ENCODE measurements around the gene ERBB4.
"Not testable (repeated sequence)": the region's sequence is repeated elsewhere in the genome, so short reads cannot be mapped to it uniquely, and the experiment has no call there.

ERBB4 gene

DNA sequence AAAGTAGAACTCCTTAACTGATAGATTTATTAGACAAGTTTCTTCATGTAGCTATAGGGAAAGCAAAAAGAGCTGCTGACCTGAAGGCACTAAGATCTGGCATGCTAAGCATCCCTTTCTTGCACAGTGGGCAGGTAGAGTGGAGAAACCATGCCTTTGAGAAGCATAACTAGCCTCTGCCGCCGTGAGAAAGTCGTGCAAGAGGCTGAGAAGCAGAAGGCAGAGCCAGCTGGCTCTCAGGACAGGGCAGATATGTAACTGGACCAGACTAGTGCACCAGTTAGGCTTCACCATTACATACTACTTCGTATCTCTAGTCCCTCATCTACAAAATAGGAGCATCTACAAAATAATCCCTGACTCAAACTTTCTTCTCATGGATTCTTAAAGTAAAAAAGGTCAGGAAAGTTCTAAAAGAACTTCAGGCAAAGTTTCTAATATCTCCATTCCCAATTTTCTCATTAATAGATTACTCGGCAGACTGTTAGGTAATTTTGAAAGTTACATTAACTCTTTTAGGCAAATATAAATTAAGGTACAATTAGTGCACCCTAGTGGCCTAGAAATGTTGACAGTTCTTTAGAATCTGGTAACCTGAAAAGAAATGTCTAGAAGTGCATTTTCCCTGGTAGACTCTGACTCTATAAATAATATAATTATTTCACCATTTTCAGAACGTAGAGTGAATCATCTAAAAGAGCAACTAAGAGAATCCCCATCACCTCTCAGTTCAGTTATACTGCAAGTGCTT, 10.3 kb downstream of the ERBB4 start:
- no peak for DNase-seq

DNA sequence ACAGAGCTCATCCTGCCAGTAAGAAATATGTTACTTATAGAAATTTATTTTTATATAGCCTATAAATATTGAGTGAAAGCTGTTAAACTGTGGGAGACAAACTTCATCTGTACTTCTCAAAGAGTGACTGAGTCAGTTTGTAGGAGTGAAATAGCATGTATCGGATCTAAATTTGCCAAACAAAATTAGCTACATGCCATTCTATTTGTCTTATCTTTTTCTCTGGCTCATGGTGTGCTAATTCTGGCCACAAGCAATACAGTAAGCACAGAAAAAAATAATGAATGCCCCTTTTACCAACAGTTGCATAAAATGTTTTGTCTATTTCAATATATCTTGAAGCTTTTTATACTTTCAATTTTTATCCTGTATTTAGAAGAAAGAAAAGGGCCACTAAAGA, 12.5 kb downstream of the ERBB4 start:
- no peak for DNase-seq

DNA sequence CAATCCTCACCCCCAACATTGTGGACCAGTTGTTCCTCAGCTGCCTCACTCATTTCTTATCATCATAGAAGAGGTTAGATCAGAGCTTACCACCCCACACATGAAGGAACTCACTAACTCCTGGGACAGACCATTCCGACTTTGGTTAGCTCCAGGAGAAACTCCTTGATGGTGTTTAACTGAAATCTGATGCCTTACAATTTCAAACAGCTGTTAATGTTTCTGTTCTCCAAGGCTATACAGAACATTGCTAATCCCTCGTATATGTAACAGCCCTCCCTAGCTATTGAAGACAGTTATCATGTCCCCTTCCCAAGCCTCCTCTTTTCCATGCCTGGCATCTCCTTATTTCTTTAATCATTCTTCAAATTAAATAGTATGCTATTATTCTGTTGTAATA, 14.8 kb downstream of the ERBB4 start:
- DNase-seq, result no peak

DNA sequence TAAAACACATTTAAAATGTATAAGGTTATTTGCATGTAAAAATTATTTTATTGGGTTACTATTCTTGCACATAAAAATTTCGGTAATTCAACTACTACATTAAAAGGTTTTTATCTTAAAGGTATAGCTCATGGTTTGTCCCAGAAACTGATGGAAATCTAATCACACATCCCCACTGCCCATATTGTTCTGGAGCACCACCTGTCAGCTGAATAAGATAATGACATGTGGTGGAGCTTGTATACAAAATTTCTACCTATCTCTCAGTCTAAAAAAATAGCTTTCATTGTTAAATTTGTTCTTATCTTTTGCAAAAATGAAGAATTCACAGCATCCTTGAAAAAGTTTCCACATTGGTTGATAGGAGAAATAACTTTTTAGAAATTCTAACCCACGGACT, 18.3 kb downstream of the ERBB4 start:
- DNase-seq, result no peak

DNA sequence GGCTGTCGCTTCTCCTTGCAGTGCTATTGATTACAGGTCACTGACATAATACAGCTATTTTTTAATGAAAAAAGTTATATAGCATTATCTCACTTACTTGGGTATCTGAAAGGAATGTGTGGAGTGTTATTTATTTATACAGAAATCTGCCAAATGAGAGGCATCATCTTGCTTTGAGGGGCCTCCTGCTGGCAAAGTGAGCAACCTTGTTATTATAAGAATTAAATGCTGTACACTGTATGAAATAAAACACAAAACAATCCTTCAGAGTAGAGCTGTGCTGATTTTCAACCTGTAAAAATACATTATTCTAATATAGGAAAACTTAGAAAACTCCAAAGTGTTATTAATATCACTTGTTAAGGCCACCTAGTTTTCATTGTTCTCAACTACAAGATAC, 20.9 kb downstream of the ERBB4 start:
- no peak for DNase-seq

DNA sequence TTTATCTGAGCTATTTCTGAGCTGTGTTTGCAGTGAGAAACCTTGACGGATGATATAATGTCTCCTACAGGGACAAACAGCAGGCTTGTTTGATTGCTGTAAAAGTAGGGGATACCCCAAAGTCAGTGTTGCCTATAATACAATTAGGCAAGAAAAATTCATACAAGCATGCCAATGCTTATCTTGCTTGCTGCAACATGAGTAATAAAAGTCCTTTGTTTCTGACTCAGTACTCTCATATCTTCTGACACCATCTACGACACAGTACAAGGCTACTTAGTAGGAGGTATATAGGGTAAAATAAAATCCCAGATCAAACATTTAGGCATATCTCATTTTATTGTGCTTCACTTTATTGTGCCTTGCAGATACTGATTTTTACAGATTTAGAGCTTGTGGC, 33.0 kb downstream of the ERBB4 start:
- DNase-seq, result peak in 1 of 5 donors; percentile 5

DNA sequence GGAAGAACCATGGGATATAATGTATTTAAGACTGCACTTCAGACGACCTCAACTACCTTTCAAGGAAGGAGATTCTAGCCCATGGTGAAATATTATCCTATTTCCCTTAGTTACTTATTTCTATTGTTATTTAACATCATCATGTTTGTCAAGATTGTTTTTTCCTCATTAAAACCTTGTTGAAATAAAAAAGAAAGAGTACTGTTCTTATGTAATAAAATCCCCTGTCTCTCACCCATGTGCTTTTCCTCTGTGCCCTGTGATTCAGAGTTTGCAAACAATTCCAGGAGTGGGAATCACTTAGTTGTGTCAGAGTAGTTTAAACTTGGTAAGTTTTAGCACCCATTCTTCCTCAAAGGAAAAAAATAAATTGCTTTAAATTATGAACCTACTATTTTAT, 43.6 kb downstream of the ERBB4 start:
- DNase-seq, result no peak

DNA sequence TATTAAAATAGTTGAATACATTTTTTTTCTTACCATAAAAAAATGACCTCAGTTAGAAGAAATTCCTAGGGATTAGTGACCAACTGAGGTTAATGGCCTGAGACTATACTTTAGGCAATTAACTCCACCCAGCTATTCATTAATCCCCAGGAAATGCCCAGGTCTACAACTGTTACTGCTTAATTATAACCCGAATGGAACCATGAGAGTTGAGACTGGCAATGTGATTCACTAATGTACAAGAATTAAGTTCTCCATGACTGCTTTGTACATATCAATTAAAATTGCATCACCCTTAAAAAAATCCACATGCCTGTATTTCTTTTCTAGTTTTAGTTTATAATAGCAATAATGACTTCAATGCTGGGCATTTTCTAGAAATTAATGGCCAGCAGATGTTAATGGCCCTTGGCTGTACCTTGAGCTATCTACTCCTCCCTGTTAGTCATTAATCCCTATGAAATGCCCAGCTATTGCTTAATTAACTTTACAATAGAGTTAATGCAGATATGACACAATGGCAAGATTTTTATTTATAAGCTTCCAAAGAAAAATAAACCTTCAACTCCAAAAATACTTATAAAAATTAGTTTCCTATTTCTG, 44.1 kb downstream of the ERBB4 start:
- DNase-seq, result no peak

DNA sequence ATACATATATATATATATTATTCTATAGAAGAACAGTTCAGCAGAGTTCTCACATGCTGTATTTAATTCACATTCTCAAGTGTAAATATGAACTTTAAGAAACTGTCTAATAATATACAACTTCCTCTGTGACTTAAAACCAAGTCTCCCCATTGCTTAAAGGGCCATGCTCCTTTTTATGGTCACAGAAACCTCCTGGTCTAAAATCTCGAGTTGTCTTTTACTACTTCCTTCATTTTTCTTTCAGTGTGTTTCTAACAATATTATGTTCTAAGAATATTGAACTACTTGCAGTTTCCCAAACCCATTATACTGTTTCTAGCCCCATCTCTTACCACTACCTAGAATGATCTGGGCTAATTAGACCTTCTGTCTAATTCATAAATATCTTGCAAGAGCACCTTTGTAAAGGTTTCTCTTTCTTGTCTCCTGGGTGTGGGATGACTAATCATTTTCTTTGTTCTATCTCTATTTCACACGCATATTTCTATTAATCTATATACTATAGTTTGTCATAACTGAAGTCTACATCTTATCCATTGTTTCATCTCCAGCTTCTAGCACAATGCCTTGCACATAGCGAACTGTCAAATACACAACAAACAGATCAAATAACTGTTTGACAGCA, 48.8 kb downstream of the ERBB4 start:
- no peak for DNase-seq

DNA sequence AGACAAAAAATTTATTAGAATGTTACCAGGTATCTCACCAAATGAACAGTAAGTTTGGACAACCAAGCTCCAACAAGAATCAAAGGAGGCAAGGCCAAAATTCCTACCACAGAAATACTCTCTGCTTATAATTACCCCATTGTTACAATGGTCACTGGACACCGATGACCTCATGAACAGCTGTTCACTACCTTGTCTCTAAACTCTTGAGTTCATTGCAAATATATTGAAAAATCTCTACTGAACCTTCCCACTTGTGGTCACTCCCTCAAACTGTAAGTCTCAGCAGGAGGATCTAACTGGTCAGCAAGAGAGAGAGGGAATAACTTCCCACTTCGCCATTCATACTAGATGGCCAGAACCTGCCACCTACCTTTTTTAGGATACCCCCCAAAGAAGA, 50.0 kb downstream of the ERBB4 start:
- no peak for DNase-seq

DNA sequence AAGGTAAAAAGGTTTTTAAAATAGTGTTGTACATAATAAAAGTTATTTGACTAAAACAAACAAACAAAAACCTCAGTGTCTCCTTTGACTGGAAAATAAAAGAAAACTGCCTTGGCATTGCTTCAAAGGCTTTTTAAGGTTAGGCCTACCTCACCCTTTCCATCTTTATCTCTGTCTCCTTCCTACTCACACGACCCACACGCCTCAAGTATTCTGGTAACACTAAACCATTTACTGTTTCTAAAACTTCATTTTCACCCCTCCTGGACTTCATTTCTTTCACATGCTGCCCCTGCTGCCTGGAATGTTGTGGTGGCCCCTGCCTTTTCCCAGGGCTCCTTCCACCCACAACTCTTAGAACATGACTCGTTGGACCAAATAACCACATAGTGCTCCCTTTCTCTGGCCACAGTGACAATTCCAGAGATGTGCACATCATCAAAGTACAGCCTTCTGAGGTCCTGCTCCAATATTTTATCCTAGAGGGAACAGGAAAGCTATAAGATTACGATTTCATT, 54.0 kb downstream of the ERBB4 start:
- no peak for DNase-seq

DNA sequence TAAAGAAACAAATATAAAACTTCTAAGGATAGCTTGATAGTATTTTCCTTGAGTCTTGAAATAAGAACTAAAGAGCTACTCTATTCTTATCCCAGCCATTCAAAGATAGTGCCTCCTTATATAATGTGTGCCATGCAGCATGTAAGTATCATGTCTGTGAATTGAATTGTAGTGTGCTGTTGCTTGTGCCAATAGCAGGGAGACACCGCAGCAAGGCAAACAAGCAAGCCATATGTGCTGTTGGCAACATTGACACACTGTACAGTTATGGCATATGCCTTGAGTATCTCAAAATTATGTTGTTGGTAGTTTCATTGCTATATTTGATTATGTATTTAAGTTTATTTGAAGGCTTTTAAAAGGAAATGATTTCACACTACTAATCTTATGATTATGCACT, 58.2 kb downstream of the ERBB4 start:
- no peak for DNase-seq

DNA sequence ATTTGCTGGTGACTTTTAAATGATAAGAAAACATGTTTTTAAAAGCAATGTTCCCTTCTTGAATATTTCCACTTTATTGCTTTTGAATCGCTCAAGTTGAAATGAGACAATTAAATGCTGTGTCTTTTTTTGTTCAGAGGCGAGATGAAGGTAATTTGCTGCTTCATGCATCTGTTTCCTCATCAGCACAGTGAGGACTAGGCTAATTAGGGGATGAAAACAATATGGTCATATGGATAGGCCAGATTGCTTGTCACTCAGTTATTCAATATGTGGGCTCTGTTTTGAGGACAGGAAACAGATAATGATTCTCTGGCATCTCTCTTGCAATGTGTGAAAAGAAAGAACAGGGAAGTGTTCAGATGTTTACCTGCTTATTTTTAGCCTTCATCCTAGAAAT, 61.0 kb downstream of the ERBB4 start:
- DNase-seq, result no peak

DNA sequence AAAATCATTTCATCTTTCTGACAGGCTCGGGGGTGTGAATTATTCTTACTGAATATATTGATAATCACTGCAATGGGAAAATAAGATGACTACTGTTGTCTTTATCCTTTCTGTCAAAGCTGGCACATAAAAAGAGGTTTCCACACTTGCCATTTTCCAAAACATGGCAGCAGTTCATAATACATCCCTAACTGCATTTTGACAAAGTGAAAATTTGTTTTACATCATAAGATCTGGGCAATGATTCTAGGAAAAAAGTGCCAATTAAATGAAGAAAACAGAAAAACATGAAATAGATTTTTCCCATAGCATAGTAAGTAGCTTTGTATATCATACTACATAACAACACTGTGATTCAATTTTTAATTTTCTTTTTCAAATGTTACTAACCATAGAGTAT, 65.4 kb downstream of the ERBB4 start:
- no peak for DNase-seq

DNA sequence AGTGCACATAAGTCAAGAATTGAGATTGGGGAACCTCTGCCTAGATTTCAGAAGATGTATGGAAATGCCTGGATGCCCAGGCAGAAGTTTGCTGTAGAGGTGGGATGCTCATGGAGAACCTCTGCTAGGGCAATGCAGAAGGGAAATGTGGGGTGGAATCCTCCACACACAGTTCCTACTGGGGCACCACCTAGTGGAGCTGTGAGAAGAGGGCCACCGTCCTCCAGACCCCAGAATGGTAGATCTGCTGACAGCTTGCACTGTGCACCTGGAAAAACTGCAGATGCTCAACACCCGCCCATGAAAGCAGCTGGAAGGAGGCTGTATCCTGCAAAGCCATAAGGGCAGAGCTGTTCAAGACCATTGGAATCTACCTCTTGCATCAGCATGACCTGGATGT, 71.1 kb downstream of the ERBB4 start:
- DNase-seq, result not testable (repeated sequence)

DNA sequence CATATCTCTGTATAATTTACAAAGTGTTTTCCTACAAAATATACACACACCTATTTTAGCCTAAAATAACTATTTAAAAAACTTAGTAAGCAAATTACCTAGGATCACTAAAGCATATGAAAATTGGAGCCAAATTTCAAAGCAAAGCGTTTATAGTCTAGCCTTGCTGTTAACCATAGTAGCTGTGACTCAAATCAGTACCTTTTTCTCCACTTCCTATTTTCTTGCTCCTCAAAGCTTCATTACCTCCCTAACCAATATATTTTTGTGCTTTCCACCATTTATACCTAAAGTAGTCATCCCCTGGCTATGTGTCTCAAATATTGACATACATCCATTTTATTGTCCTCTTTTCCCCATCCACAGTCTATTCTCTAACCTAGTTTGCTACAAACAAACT, 73.1 kb downstream of the ERBB4 start:
- DNase-seq, result no peak

DNA sequence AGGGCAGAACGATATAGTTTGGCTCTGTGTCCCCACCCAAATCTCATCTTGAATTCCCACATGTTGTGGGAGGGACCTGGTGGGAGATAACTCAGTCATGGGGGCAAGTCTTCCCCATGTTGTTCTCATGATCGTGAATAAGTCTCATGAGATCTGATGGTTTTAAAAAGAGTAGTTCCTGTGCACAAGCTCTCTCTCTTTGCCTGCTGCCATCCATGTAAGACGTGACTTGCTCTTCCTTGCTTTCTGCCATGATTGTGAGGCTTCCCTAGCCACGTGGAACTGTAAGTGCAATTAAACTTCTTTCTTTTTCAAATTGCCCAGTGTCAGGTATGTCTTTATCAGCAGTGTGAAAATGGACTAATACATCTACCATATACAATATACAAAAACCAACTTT, 76.9 kb downstream of the ERBB4 start:
- DNase-seq, result not testable (repeated sequence)

DNA sequence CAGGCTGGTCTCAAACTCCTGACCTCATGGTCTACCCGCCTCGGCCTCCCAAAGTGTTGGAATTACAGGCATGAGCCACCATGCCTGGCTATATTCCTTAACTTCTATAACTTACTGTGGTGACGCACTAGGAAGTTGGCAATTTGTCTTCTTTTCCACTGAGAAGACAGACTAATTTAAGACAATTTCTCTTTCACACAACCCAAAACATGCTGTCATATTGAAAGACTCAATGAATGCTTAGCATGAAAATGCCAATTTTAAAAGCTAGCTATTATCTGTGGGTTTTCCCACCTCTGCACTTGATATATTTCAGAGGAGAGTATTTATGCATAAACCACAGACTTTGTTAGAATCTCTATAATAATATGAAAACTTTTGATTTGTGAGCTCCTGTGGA, 84.5 kb downstream of the ERBB4 start:
- no peak for DNase-seq

DNA sequence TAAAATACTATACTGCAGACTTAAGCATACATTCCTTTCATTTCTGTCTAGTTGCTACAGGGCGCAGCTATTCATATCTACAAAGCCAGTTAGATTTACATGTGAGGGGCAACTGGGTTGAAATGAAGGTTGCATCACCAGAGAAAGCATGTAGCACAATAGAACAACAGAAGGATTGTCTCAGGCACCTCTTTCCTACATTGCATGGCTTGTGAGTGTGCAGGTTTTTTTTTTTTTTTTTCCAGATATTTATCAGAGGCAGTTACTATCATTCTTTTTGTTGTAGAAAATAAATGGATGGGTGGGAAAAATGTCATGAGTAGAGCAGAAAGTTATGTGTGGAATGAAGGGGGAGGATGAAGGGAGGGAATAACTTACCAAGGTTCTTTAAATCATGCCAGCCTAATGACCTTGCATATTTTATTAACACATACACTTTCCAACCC, 86.8 kb downstream of the ERBB4 start:
- DNase-seq, result no peak

DNA sequence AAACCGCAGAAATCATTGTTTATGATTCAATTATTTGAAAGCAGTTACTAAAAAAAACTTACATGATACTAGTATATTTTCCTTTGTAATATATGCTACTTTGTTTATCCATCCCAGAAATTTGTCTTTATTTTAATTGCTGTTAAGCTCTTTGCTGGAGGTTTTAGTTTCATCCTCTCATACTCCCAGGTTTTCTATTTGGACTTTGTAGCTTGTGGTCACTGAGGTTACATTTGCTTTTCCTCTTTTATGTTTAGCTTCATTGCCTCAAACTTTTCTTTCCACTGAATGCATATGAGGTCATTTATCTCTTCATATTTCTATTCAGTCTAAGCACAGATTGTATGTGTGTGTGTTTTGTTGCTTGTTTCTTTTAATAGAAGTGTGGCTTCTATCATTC, 89.9 kb downstream of the ERBB4 start:
- no peak for DNase-seq

DNA sequence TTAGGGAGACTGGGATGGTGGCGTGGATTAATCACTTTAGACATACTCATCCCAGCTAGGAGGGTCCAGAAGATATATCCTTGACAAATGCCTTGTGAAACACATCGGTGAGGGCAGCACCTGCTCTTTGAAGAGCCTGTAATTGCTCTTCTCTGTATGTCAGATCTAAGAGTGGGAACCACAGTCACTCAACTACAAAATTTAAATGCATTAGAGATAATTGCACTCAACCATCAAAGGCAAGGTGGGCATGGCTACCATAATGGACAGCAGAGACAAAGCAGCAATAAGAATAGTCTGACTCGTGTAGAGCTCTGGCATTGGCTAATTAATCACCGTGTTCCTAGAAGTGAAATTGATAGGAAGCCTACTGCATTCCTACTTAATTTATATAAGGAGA, 96.8 kb downstream of the ERBB4 start:
- DNase-seq, result no peak

DNA sequence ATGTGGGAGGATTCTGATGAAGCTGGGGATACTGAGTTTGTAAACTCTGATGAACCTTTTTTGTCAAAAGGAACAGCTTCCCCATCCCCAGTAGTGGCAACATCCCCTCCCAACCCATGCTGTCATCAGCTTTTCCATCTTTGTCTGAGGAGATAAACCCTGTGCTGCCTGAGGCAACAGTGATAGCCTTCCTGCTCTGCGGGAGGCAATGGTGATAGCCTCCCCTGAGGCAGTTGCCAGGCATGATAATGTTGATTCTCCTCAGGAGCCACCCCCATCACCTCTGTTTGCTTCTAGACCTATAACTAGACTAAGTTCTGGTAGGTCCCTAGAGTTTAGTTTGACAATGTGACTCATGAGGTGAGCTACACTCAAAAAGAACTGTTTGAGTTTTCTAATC, 97.5 kb downstream of the ERBB4 start:
- no peak for DNase-seq

DNA sequence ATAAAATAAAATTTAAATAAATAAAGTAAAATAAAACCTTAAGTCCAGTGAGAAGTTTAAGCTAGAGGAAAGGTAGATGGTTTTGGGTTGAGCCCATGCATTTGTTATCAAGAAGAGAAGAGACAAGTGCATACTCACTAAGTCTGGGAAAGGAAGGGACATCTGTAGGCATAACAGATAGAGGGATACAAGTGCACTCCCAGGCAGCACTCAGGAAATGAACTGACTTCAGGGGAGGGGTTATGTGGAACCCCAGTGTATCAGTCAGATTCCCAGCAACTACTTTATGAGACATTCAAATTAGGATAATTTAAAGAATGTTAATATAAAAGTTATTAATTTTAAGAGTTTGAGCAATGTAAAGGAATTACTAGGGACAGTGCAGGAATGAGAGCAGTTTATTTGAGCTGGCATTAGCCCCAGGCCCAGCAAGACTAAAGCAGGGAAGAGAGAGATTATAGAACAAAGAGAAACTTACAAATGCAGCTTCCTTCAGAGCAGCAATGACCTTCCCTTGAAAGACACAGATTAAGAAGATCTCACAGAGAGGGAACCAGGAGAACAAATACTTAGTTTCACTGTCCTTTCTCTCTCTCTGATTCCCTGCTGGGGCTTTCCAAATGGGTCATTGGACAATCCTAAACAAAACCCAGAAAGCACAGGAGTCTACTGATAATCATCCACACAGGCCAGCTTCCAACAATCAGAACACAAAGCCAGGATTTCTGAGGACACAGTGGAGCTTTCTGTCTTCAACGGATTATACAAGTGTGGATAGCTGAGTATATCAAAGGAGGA, 109.7 kb downstream of the ERBB4 start:
- no peak for DNase-seq

Data from T-helper 1 cell (primary cell).